Naive thymus-derived CD8-positive, alpha-beta T cell (primary cell): Measurements from ENCODE around the gene C16orf46. TPM values are rescaled to one million over a fixed set of nuclear protein-coding genes. Genes with fewer than 3 reads are reported as not detected.
A peak's percentile ranks its signal among the peaks of the same experiment; 100 is the strongest.
"Not testable (repeated sequence)": the region's sequence is repeated elsewhere in the genome, so short reads cannot be mapped to it uniquely, and the experiment has no call there.

ENCODE experiments used
- ATAC-seq, 2 donors: fragments of 150-1000 bp; cut with Tn5 transposase in 1 of 2; sonication (Bioruptor Pico), chemical (Tn5 transposase) in 1 of 2; 1 replicate in 1 of 2; 2 replicates in 1 of 2; pipeline ENCODE4 v1.10.0; 2021; ENCODE audit warnings: mild to moderate bottlenecking in 2 of 2, moderate library complexity in 2 of 2
- POLR2A ChIA-PET: fragments of 350-600 bp; sonication (Branson Sonifier 250); formaldehyde crosslinking; loops from one replicate; lab custom pipeline; 2021; ENCODE audit warnings: antibody characterized with exemption; lab: Charles Lee
- DNase-seq, 10 donors: peaks; one replicate each; pipeline versions ENCODE4 v3.0.0 to v3.0.0-alpha.2; 2020 to 2022
- H3K27ac Mint-ChIP-seq, 10 donors: one replicate each; pipeline ENCODE4 v1.8.0; 2020 to 2022; ENCODE audit warnings: mild to moderate bottlenecking in 10 of 10, mixed read lengths in 10 of 10, moderate library complexity in 4 of 10, inconsistent platforms in 1 of 10
- H3K27me3 Mint-ChIP-seq, 5 donors: one replicate each; pipeline ENCODE4 v1.8.0; 2021 to 2022; ENCODE audit warnings: mixed read lengths in 5 of 5
- H3K36me3 Mint-ChIP-seq, 3 donors: one replicate each; pipeline ENCODE4 v1.8.0; 2020 to 2022; ENCODE audit warnings: mixed read lengths in 3 of 3, mild to moderate bottlenecking in 2 of 3, inconsistent platforms in 1 of 3
- H3K4me1 Mint-ChIP-seq, 4 donors: one replicate each; pipeline ENCODE4 v1.8.0; 2021 to 2022; ENCODE audit warnings: mixed read lengths in 4 of 4
- H3K4me3 Mint-ChIP-seq, 10 donors: one replicate each; pipeline ENCODE4 v1.8.0; 2020 to 2022; ENCODE audit warnings: mild to moderate bottlenecking in 10 of 10, mixed read lengths in 10 of 10, moderate library complexity in 6 of 10, inconsistent platforms in 1 of 10
- H3K9me3 Mint-ChIP-seq, 9 donors: one replicate each; pipeline ENCODE4 v1.8.0; 2020 to 2022; ENCODE audit warnings: mixed read lengths in 9 of 9, mild to moderate bottlenecking in 3 of 9, inconsistent platforms in 1 of 9, moderate library complexity in 1 of 9
- polyA plus RNA-seq, 3 donors: library from polyadenylated mRNA; unstranded; fragments of 300-500 nt; fragmentation: Illumina TruSeq; gene quantifications; one replicate each; pipeline ENCODE4 v1.2.3, GENCODE V29; 2021
- total RNA-seq, 8 experiments: library from RNA in 2 of 8; stranded (reverse) in 2 of 8; gene quantifications; one replicate each; pipeline ENCODE4 v1.2.3 and lab custom pipeline; 2021 to 2026

The C16orf46 gene
- total RNA-seq (under 1 TPM in 1 of 2 experiments, not detected in 1; 0.55 TPM), polyA plus RNA-seq (under 1 TPM; 0.14 to 0.23 (median 0.16) TPM), total RNA-seq (lab: John Stamatoyannopoulos, UW) (0 to 0.21 (median 0) reads per million in 6 experiments)

- DNase-seq = peak in 9 of 10 donors; percentile 91 to 98 (median 96)
- H3K27ac Mint-ChIP-seq = peak within 1 kb of the TSS in 5 of 10 donors; percentile 24 to 91 (median 43)
- peaks cover 0 to 8% (median 2%) of the 10 kb centered on the region in 4 donors for H3K4me1 Mint-ChIP-seq
- peak; percentile 77 to 82 for ATAC-seq
- H3K9me3 Mint-ChIP-seq = no peaks in the 10 kb centered on the region
- H3K4me3 Mint-ChIP-seq = peak within 1 kb of the TSS in 3 of 10 donors; percentile 45 to 58 (median 55)
- no peaks in the 10 kb centered on the region for H3K36me3 Mint-ChIP-seq
- peaks cover 0 to 2% (median 0%) of the 10 kb centered on the region in 5 donors for H3K27me3 Mint-ChIP-seq
- POLR2A ChIA-PET = interaction anchor here (1.2 to 3.4 kb wide), 10 partner anchors 11 to 237 kb away, joined by 3 to 29 read pairs (median 4); partner anchors contain the start of genes ATMIN, CENPN, CMC2 and GAN
Observed at GRCh38 chr16:81077076-81077940, at the start of gene C16orf46. Gene C16orf46, minus strand, starts transcription at chr16:81077238. Its CDS starts 13,283 bp downstream, at chr16:81063955.

- H3K4me1 Mint-ChIP-seq = no peaks in the 10 kb centered on the region
- H3K27ac Mint-ChIP-seq = peak overlapping the region in 1 of 10 donors; percentile 49
- no peaks in the 10 kb centered on the region for H3K9me3 Mint-ChIP-seq
- DNase-seq (no peak), ATAC-seq (no peak)
- peaks cover 0 to 16% (median 0%) of the 10 kb centered on the region in 5 donors for H3K27me3 Mint-ChIP-seq
- H3K36me3 Mint-ChIP-seq = no peaks in the 10 kb centered on the region
- POLR2A ChIA-PET = no interaction called here
- no peak overlapping the region for H3K4me3 Mint-ChIP-seq
Observed at GRCh38 chr16:81123092-81123852, 46.2 kb upstream of the C16orf46 start.

GRCh38 chr16:81121474-81121990 lies 44.5 kb upstream of the C16orf46 start:
- H3K4me1 Mint-ChIP-seq = no peaks in the 10 kb centered on the region
- no peaks in the 10 kb centered on the region for H3K9me3 Mint-ChIP-seq
- H3K36me3 Mint-ChIP-seq = no peaks in the 10 kb centered on the region
- POLR2A ChIA-PET = interaction anchor here (0.6 kb wide), 1 partner anchor 18 kb away, joined by 3 read pairs; no protein-coding TSS in a partner anchor
- no peak overlapping the region for H3K27ac Mint-ChIP-seq
- H3K27me3 Mint-ChIP-seq = peaks cover 0 to 16% (median 0%) of the 10 kb centered on the region in 5 donors
- no peak for ATAC-seq
- DNase-seq = no peak
- H3K4me3 Mint-ChIP-seq = no peak overlapping the region

GRCh38 chr16:81117436-81117835 lies 40.4 kb upstream of the C16orf46 start:
- H3K9me3 Mint-ChIP-seq = no peaks in the 10 kb centered on the region
- no peak overlapping the region for H3K4me3 Mint-ChIP-seq
- no peaks in the 10 kb centered on the region for H3K4me1 Mint-ChIP-seq
- H3K27ac Mint-ChIP-seq = no peak overlapping the region
- POLR2A ChIA-PET = no interaction called here
- DNase-seq (no peak), ATAC-seq (no peak)
- H3K36me3 Mint-ChIP-seq = no peaks in the 10 kb centered on the region
- H3K27me3 Mint-ChIP-seq = peaks cover 0 to 16% (median 5%) of the 10 kb centered on the region in 5 donors

- no peak for ATAC-seq
- Mint-ChIP-seq H3K27ac (no peak overlapping the region), H3K4me3 (no peak overlapping the region), H3K27me3 (peaks cover 0 to 23% (median 12%) of the 10 kb centered on the region in 5 donors), H3K36me3 (no peaks in the 10 kb centered on the region), H3K9me3 (no peaks in the 10 kb centered on the region), H3K4me1 (no peaks in the 10 kb centered on the region)
- POLR2A ChIA-PET = no interaction called here
- no peak for DNase-seq
Observed at GRCh38 chr16:81116285-81116684, 39.2 kb upstream of the C16orf46 start.

GRCh38 chr16:81112453-81112852 lies 35.4 kb upstream of the C16orf46 start:
- Mint-ChIP-seq H3K36me3 (no peaks in the 10 kb centered on the region), H3K9me3 (no peaks in the 10 kb centered on the region), H3K27ac (no peak overlapping the region), H3K27me3 (peaks cover 2 to 15% (median 12%) of the 10 kb centered on the region in 5 donors), H3K4me1 (no peaks in the 10 kb centered on the region), H3K4me3 (no peak overlapping the region)
- POLR2A ChIA-PET = no interaction called here
- DNase-seq (no peak), ATAC-seq (no peak)

GRCh38 chr16:81109274-81109673 lies 32.2 kb upstream of the C16orf46 start:
- H3K4me3 Mint-ChIP-seq, H3K4me1 Mint-ChIP-seq, H3K9me3 Mint-ChIP-seq, ATAC-seq, H3K36me3 Mint-ChIP-seq, DNase-seq, POLR2A ChIA-PET: not testable (repeated sequence)
- Mint-ChIP-seq H3K27me3 (peaks cover 2 to 16% (median 12%) of the 10 kb centered on the region in 5 donors), H3K27ac (peak overlapping the region in 1 of 10 donors; percentile 69)

GRCh38 chr16:81107511-81107910 lies 30.5 kb upstream of the C16orf46 start:
- Mint-ChIP-seq H3K9me3 (no peaks in the 10 kb centered on the region), H3K27me3 (peaks cover 4 to 16% (median 8%) of the 10 kb centered on the region in 5 donors), H3K36me3 (no peaks in the 10 kb centered on the region), H3K27ac (no peak overlapping the region), H3K4me1 (peaks cover 0 to 2% (median 0%) of the 10 kb centered on the region in 4 donors), H3K4me3 (no peak overlapping the region)
- POLR2A ChIA-PET = no interaction called here
- DNase-seq = no peak
- no peak for ATAC-seq

GRCh38 chr16:81106826-81107503 lies 29.9 kb upstream of the C16orf46 start:
- no peak for ATAC-seq
- H3K9me3 Mint-ChIP-seq = no peaks in the 10 kb centered on the region
- no peak overlapping the region for H3K27ac Mint-ChIP-seq
- peaks cover 2 to 13% (median 8%) of the 10 kb centered on the region in 5 donors for H3K27me3 Mint-ChIP-seq
- no peak for DNase-seq
- no peak overlapping the region for H3K4me3 Mint-ChIP-seq
- peaks cover 0 to 2% (median 0%) of the 10 kb centered on the region in 4 donors for H3K4me1 Mint-ChIP-seq
- POLR2A ChIA-PET = no interaction called here
- no peaks in the 10 kb centered on the region for H3K36me3 Mint-ChIP-seq

GRCh38 chr16:81105946-81106345 lies 28.9 kb upstream of the C16orf46 start:
- ATAC-seq = no peak
- no peak overlapping the region for H3K27ac Mint-ChIP-seq

GRCh38 chr16:81101702-81102101 lies 24.7 kb upstream of the C16orf46 start:
- POLR2A ChIA-PET = interaction anchor here (0.6 kb wide), 1 partner anchor 309 kb away, joined by 3 read pairs; no protein-coding TSS in a partner anchor
- peaks cover 0 to 3% (median 2%) of the 10 kb centered on the region in 4 donors for H3K4me1 Mint-ChIP-seq

More at GRCh38 chr16:81105946-81106345, 28.9 kb upstream of the C16orf46 start:
- peaks cover 0 to 2% (median 0%) of the 10 kb centered on the region in 4 donors for H3K4me1 Mint-ChIP-seq
- no peak overlapping the region for H3K4me3 Mint-ChIP-seq
- no peaks in the 10 kb centered on the region for H3K9me3 Mint-ChIP-seq
- H3K36me3 Mint-ChIP-seq = no peaks in the 10 kb centered on the region
- POLR2A ChIA-PET = no interaction called here
- peaks cover 0 to 8% (median 6%) of the 10 kb centered on the region in 5 donors for H3K27me3 Mint-ChIP-seq
- DNase-seq = no peak

GRCh38 chr16:81099958-81100357 lies 22.9 kb upstream of the C16orf46 start:
- Mint-ChIP-seq H3K9me3 (peaks cover 0 to 4% (median 0%) of the 10 kb centered on the region in 9 donors), H3K4me1 (peaks cover 2 to 10% (median 7%) of the 10 kb centered on the region in 4 donors), H3K4me3 (no peak overlapping the region), H3K27me3 (peaks cover 0 to 3% (median 3%) of the 10 kb centered on the region in 5 donors), H3K36me3 (no peaks in the 10 kb centered on the region), H3K27ac (no peak overlapping the region)
- no peak for ATAC-seq
- POLR2A ChIA-PET = no interaction called here
- DNase-seq = no peak

More at GRCh38 chr16:81101702-81102101, 24.7 kb upstream of the C16orf46 start:
- H3K36me3 Mint-ChIP-seq = no peaks in the 10 kb centered on the region
- H3K27me3 Mint-ChIP-seq = peaks cover 0 to 3% (median 3%) of the 10 kb centered on the region in 5 donors
- no peak for DNase-seq
- no peak overlapping the region for H3K27ac Mint-ChIP-seq
- H3K9me3 Mint-ChIP-seq = peaks cover 0 to under 1% (median 0%) of the 10 kb centered on the region in 9 donors
- ATAC-seq = no peak
- H3K4me3 Mint-ChIP-seq = no peak overlapping the region
